Activated CD8-positive, alpha-beta T cell treated with anti-CD3 and anti-CD28 coated beads for 36 hours (primary cell): ENCODE measurements around the gene NIM1K. TPM values are rescaled to one million over a fixed set of nuclear protein-coding genes. Genes with fewer than 3 reads are reported as not detected.

Experiments
- ATAC-seq: fragments of 200-7000 bp; cut with Tn5 transposase; one replicate; pipeline ENCODE4 v1.10.0; 2021; ENCODE audit warnings: mild to moderate bottlenecking, moderate library complexity
- CTCF ChIA-PET: fragments of 350-600 bp; sonication (Branson Sonifier 250); formaldehyde crosslinking; loops from one replicate; lab custom pipeline; 2021; ENCODE audit warnings: antibody characterized with exemption; lab: Charles Lee
- POLR2A ChIA-PET: fragments of 350-600 bp; sonication (Branson Sonifier 250); formaldehyde crosslinking; loops from one replicate; lab custom pipeline; 2021; ENCODE audit warnings: antibody characterized with exemption; lab: Charles Lee
- DNase-seq: peaks from one replicate; pipeline ENCODE4 v3.0.0-alpha.2; 2020
- H3K27ac Mint-ChIP-seq: one replicate; pipeline ENCODE4 v1.8.0; 2021; ENCODE audit warnings: mild to moderate bottlenecking, mixed read lengths
- H3K27me3 Mint-ChIP-seq: one replicate; pipeline ENCODE4 v1.8.0; 2021; ENCODE audit warnings: mixed read lengths
- H3K36me3 Mint-ChIP-seq: one replicate; pipeline ENCODE4 v1.8.0; 2021; ENCODE audit warnings: low read depth, mixed read lengths
- H3K4me1 Mint-ChIP-seq: one replicate; pipeline ENCODE4 v1.8.0; 2021; ENCODE audit warnings: low read depth, mixed read lengths
- H3K4me3 Mint-ChIP-seq: one replicate; pipeline ENCODE4 v1.8.0; 2021; ENCODE audit warnings: mild to moderate bottlenecking, moderate library complexity, mixed read lengths
- H3K9me3 Mint-ChIP-seq: one replicate; pipeline ENCODE4 v1.8.0; 2021; ENCODE audit warnings: mixed read lengths
- CTCF ChIP-seq: fragments of 200-600 bp; IDR thresholded peaks from one replicate; pipeline ENCODE4 v1.8.0; 2022; ENCODE audit warnings: antibody characterized with exemption, mild to moderate bottlenecking
- intact Hi-C: fragments of 100-400 bp; cut with micrococcal nuclease; formaldehyde crosslinking; loops from one replicate; pipeline ENCODE4 v1.10.0; 2022
- total RNA-seq, 2 experiments: library from RNA; stranded (reverse); gene quantifications; one replicate each; pipeline ENCODE4 v1.2.3, GENCODE V29; 2021

NIM1K gene
- total RNA-seq, 2 experiments from 2014 or later = 2.1 to 3.2 TPM

DNA sequence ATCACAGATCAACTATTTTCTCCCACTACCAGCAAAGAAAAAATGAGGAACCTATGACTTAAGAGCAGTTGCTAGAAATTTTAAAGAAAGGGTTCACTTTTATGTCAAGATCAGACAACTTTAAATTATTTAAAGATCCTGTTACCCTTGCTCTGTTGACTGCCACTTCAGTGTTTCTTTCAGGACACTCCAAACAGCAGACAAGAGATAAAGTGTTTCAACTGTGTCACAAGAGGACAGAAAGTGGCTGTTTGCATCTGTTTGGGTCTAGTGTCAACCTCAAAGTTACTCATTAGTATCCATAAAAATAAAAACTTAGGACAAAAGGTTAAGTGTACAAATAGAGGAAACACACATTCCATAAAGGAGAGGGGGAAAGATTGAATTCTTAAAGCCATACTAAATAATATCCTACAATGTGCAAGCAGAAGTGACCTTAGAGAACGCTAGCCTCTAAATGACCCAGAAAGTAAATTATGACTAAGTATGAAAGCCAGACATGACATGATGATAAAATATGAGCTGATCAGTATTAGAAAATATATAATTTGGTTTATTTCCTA lies 96.3 kb downstream of the NIM1K start:
- Mint-ChIP-seq H3K4me1 (peaks cover 4% of the 10 kb centered on the region), H3K27me3 (no peaks in the 10 kb centered on the region), H3K9me3 (no peaks in the 10 kb centered on the region), H3K27ac (no peak overlapping the region), H3K4me3 (no peak overlapping the region), H3K36me3 (peaks cover 54% of the 10 kb centered on the region)
- ATAC-seq = no peak
- intact Hi-C loops = no loop called here
- no peak for TF ChIP-seq CTCF
- no peak for DNase-seq
- CTCF ChIA-PET = interaction anchor here (1.0 to 1.2 kb wide), 2 partner anchors 18 to 57 kb away, joined by 3 to 4 read pairs; no protein-coding TSS in a partner anchor
- POLR2A ChIA-PET = no interaction called here

GRCh38 chr5:43290726-43291125 lies 98.7 kb downstream of the NIM1K start:
- ChIA-PET CTCF (no interaction called here), POLR2A (no interaction called here)
- Mint-ChIP-seq H3K9me3 (no peaks in the 10 kb centered on the region), H3K27me3 (no peaks in the 10 kb centered on the region), H3K4me1 (peaks cover 4% of the 10 kb centered on the region), H3K36me3 (peaks cover 67% of the 10 kb centered on the region), H3K27ac (no peak overlapping the region), H3K4me3 (no peak overlapping the region)
- ATAC-seq (no peak), DNase-seq (no peak)
- intact Hi-C loops = no loop called here
- no peak for TF ChIP-seq CTCF

DNA sequence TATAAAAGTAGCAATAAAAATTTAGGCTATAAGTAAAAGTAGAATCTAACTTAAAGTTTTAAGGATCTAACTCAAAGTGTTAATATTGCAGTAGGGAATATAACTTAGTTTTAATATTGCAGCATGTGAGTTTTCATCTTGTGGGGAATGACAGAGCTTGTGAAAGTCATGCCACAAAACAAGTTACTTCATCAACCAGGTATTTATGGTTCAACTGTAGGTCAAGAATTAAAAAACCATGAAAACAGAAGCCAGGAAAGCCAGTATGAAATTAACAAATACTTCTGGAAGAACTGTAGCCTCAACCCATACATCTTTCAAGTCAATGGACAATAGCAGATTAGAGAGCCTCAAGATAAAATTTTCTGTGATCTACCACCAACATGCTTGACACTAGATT lies 102.2 kb downstream of the NIM1K start:
- ATAC-seq = no peak
- no peak for DNase-seq
- ChIA-PET CTCF (interaction anchor here (0.8 to 3.0 kb wide), 2 partner anchors 39 to 95 kb away, joined by 3 to 16 read pairs; no protein-coding TSS in a partner anchor), POLR2A (interaction anchor here (1.0 kb wide), 1 partner anchor 18 kb away, joined by 5 read pairs; no protein-coding TSS in a partner anchor)
- Mint-ChIP-seq H3K27ac (no peak overlapping the region), H3K4me3 (no peak overlapping the region), H3K4me1 (peaks cover 4% of the 10 kb centered on the region), H3K27me3 (no peaks in the 10 kb centered on the region), H3K36me3 (peaks cover 64% of the 10 kb centered on the region), H3K9me3 (no peaks in the 10 kb centered on the region)
- no peak for TF ChIP-seq CTCF
- intact Hi-C loops = no loop called here

DNA sequence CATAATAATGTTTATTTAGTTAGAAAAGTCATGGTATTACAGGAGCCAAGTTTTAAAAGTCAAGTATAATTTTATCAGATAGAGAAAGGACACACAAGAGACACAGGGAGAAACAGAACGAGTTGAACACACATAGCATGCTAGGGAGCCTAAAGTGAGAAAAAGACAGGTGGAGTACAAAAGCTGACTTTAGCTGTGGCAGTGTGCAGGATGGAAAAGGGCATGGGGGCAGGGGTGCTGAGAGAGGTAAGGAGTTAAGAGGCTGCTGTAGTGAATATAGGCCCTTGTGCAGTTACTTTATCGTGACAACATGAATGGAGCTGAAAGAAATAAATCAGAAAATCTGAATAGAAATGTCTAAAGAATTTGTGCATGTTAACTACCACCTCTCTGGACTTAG lies 103.2 kb downstream of the NIM1K start:
- H3K27me3 Mint-ChIP-seq = no peaks in the 10 kb centered on the region
- H3K36me3 Mint-ChIP-seq = peaks cover 63% of the 10 kb centered on the region
- intact Hi-C loops = no loop called here
- no peak overlapping the region for H3K4me3 Mint-ChIP-seq
- H3K4me1 Mint-ChIP-seq = peaks cover 4% of the 10 kb centered on the region
- CTCF ChIA-PET = interaction anchor here (1.0 to 3.0 kb wide), 3 partner anchors 11 to 189 kb away, joined by 3 to 16 read pairs (median 4); no protein-coding TSS in a partner anchor
- DNase-seq (no peak), ATAC-seq (no peak)
- no peak overlapping the region for H3K27ac Mint-ChIP-seq
- TF ChIP-seq CTCF = no peak
- no peaks in the 10 kb centered on the region for H3K9me3 Mint-ChIP-seq
- POLR2A ChIA-PET = interaction anchor here (0.9 kb wide), 1 partner anchor 17 kb away, joined by 3 read pairs; no protein-coding TSS in a partner anchor

DNA sequence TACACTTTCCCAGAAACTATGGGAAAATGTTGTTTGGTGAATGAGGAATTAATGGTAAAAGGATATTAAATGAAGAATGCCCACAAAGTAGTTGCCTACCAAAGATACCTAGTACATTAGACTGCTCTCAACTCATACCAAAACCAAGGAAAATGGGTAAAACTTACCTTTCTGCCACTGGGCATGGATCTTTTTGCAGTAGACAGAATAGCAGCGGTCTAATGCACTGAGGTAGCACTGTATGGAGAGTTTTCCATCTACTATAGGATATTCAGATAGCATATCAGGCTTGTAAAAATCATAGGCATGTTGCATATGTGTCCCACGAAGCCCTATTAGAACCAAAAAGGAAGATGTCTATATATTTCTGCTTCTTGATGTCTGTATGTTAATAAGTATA lies 104.8 kb downstream of the NIM1K start:
- POLR2A ChIA-PET = no interaction called here
- CTCF ChIA-PET = no interaction called here
- Mint-ChIP-seq H3K27me3 (no peaks in the 10 kb centered on the region), H3K4me1 (peaks cover 10% of the 10 kb centered on the region), H3K36me3 (peaks cover 63% of the 10 kb centered on the region), H3K27ac (no peak overlapping the region), H3K4me3 (no peak overlapping the region), H3K9me3 (no peaks in the 10 kb centered on the region)
- TF ChIP-seq CTCF = no peak
- intact Hi-C loops = no loop called here
- DNase-seq (no peak), ATAC-seq (no peak)
